Measurements from ENCODE around the gene ZNF862.

Gene ZNF862

DNA sequence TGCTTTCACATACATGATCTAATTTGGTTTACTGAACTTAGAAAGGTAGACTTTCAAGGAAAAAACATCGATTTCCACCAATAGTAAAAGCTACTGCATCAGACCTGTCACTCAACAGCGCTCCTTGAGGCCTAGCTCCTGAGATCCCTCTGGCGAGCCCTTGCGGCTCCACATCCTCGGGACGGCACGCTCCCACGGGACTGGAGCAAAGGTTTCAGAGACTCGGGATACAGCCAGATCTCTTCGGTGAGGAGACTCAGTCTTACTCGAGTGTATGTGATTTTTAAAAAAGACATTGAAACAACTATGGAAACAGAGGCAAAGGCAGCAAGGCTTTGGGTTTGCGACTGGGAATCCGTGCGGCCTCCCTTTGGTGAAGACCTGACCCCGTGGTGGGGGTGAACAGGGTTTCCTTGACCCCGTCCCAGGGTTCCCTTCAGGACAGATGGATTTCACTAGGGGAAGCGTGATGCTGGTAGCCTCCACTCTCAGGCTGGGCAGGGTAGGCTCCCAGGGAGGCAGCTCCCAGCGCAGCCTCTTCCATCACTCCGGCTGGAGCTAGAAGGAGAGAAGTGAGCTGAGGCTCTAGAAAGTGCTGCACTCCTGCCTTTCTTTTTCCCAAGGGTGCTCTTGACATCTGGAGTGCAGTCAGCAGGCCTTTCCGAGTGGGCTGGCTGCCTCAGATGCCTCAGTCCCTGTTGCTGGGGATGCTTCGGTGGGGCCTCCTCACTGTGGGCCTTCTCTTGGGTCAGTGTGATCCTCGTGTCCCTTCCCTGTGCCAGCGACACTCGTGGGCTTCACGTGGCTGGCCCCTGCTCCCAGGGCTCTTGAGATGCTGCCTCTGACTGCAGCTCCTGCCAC, 29.8 kb downstream of the ZNF862 start:
- DNase-seq: no peak

DNA sequence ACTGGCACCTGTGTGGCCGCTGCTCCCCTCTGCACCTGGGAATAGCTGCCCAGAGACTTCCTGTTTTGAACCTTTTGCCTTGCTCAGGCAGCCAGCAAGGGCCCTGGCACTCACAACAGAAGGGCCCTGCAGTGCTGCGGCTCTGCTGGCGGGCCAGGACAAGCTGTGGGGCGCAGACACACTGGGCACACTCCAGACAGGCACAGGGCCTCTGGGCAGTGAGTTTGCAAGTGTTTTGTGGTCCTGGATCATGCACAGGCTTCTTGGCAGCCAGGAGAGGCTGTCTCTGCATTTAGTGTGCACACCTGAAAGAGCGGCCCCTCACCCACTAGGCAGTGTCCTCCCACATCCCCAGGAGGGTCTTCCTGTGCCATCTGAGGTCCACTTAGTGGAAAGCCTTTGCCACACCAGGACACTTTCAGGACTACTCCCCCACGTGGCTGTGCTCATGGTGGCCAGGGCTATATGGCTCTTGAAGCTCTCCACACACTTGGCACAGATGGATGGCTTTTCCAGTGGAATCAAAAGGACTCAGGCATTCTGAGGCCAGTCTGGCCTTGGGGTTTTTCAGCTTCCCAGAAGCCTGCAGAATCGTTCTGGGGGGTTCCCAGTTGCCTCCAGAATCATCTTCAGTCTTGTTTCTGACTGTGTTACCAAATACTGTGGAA, 30.6 kb downstream of the ZNF862 start:
- no peak for DNase-seq

DNA sequence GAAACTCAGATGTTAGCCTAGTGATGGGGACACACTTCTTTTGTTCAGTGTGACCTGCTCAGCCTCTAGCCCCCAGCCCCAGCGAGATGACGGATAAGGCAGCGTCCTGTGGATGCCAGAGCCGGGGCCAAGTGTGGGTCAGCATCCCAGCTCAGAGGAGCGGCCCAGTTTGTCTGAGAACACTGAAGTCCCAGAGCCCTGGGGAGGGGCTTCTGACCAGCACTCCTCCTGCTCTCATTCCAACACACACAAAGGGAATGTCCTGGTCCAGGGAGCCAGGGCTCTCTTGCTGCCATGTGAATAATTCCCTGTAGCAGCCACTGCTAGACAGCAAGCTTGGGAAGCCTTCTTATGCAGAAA, 31.1 kb downstream of the ZNF862 start:
- DNase-seq: no peak

DNA sequence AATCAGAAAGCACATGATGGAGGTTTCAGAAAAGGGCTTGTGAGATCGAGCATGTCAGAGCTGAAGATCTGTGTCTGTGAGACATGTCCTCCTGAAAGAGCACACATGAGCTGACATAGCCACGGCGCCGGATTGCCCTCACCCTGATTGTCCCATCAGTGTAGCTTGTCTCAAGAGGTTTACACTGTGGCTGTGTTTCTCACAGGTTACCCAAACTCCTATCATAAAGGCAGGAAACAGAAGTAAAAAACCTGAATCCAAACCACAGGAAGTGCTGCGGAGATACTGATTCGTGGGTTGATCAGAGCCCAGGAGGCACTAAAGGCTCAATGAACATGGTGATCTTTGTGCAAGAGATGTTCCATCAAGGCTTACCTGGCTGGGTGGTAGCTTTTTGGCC, 31.7 kb downstream of the ZNF862 start:
- no peak for DNase-seq

DNA sequence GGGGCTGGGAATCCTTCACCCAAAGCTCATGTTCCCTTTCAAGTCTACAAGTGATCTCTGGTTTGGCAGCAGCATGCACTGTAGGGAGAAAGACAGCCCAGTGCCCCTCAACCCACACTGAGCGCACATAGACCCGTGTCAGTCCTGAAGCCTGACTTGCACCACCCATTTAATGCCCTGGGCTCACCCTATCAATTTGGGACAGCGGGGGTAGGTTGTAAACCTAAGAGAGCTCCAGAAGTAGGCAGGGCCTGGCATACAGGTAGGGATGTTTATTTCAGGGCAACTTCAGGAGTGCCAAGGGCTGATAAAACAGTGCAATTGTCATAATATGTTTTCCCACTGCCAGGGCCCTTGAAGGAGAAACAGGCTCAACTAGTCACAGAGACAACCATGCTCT, 32.1 kb downstream of the ZNF862 start:
- no peak for DNase-seq

DNA sequence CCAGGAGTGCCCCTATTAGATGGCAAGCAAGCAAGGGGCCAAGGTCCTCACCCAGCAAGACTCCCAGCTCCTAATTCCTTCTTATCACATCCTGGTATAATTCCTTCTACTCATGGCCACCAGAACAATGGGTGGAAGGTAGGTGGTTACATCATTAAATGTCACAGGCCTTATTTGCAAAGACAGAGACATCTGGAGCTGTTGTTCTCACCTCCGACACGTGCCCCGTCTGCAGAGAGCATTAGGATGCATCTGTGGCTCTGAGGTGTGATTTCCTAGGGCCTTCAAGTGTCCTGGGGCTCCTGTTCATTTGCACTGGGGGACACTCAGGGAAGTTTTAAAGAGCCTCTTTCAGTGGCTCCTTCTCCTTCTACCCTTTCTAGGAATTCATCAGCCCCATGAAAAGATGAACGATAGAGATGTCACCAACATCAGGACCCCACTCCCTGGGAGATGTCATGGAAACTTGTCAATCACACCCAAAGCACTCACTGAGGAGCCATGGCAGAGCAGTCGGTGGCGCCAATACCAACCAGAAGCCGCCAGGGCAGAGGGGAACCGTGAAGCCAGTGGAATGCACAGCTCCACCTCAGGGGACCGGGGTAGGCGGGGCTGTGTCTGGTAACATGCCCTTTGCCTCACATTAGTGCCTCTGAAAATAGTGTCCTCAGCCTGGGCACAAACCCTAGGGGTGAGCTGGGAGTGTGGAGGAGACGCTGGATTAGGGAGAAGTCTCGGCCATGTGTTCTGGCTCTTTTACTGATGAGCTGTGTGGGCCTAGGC, 32.7 kb downstream of the ZNF862 start:
- DNase-seq: no peak

DNA sequence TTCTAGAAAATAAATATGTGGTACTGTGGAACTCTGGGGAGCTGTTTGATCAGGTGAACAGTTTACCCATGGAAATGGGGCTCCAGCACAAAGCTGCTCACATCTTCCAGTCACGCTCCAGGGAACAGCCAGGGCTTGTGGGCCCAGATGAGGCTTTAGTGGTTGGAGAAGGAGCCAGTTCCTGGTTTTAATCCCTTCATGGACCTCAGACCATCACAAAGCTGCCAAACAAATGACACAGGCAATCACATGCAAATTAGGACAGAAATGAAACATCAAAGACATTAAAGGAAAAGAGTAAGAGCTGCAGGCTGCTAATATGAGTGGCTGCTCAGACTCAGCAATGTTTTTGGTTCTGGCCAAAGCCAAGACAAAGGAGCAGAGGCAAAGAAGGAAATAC, 33.4 kb downstream of the ZNF862 start:
- DNase-seq: no peak

DNA sequence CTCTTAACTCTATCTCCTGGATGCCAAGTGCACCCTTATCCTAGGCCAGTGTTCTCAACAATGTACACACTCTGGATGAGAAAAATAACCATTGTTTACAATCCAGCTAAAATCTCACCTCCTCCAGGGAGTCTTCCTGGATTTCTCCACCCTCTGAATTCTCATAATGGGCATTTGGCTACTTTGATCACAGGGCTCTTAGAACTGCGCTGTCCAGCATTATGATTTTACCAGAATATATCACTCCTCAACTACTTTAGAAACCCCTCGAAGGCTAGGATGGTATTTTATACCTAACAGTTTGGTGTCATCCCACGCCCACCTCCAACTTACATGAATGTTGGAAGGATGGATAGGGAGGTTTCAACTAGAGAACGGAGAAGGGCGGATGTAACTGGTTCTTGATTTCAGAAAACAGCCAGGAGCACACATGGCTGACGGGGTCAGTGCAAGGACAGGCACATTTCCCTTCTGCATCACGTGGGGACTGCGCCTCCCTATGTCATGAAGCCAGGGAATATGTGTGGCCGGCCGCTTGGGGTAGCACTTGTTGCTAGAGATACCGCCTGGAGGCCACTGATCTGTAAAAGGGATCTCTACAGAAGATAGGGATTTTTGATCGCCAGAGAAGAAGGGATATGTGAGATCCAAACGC, 34.4 kb downstream of the ZNF862 start:
- peak; percentile 81 for DNase-seq

DNA sequence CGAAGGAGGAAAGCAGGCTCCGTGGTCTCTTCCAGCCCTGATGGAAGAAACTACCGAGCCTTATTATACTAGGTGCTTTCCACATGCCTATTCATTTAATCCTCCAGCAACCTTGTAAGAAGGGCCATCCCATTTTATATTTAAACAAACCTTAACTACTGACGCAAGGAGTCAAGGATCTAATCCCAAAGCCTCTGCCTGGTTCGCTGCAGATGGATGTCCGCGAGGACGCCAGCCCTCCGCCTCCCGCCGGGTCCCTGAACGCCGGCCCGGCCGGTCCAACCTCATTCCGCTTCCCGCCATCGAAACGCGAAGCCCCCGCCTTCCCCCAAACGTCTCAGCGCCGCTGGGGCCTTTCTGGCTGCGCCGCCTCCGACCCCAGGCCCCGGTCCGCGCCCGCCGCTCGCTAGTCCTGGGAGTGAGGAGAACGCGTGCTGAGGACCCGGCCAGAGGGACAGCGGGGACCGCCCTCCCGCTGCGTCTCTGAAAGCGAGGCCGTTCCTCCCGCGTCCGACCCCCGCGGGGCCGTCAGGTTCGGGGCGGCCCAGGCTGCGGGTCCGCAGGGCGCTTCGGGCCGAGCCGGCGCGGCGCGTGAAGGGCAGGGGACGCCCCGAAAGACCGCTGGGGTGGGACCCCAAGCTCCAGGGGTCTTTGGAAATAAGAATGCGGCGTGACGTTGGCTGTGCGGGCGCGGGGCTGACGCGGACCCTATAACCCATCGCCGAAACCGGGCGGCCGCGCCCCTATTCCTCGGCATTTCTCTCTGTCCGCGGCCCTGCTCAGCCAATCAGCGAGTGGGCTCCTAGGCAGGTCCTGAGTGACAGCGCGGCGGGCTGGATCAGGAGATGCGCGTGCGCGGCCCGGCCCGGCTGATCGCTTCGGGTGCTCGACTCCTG, 35.1 kb downstream of the ZNF862 start, which contains the start of gene ATP6V0E2:
Gene ATP6V0E2, plus strand, starts transcription at position 896 of the 896 bp plus-strand sequence. CDS start 97 bp downstream, outside the sequence.
- DNase-seq: peak; percentile 94

DNA sequence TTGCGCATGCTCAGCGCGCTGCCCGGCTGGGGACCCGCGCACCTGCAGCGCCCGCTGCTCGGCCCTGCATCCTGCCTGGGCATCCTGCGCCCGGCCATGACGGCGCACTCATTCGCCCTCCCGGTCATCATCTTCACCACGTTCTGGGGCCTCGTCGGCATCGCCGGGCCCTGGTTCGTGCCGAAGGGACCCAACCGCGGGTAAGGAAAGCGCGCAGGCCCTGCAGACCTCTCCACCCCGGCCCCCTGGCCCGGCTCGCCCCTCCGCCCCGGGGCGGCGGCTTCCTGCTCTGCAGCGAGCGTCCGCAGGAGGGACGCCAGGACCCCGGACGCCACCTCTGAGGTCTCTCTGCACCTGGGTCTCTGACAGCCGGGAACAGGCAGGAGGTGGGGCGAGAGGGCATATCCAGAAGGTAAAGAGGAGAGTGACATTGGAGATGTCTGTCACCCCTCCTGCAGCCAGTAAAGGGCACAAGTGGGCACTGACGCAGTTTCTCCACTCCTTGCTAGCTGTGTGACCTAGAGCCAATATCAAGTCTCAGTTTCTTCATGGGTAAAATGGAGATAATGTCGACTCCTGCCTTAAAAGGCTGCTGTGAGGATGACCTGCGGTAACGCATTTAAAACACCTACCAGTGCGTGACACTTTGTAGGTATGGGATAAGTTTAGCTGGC, 35.9 kb downstream of the ZNF862 start:
- peak; percentile 48 for DNase-seq

DNA sequence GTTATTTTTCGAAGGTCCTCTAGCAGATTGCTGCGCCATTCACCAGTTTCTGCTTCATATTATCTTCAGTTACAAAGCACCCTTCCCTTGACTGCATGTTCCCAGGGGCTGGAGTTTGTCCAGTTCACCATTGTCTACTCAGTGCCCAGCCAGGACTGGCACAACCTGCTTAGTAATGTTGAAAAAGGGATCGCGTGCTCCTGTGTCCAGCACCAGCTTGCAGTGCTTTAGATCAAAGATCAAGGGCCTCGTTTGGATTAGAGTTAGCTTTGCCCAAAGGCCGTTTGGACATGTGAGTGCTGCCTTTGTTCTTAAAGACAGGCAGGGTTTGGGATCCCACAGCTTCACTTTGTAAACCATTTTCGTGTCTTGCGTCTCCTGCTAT, 36.5 kb downstream of the ZNF862 start:
- DNase-seq: no peak

DNA sequence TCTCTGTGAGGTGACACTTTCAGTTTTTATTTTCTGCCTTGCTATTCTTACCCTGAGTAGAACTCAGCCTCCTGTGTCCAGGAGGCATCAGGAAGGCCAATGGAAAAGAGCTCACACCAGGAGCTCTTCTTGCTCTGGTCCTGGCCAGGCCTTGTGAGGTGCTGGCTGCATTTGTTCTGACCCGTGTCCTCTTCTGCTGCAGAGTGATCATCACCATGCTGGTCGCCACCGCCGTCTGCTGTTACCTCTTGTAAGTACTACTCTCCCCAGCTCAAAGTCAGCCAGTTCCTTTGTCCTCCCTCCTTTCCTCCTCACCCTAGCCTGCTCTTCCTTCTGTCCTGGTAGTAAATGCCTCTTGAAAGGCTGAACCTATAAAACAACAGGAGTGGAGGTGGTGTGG, 37.2 kb downstream of the ZNF862 start:
- DNase-seq: no peak

DNA sequence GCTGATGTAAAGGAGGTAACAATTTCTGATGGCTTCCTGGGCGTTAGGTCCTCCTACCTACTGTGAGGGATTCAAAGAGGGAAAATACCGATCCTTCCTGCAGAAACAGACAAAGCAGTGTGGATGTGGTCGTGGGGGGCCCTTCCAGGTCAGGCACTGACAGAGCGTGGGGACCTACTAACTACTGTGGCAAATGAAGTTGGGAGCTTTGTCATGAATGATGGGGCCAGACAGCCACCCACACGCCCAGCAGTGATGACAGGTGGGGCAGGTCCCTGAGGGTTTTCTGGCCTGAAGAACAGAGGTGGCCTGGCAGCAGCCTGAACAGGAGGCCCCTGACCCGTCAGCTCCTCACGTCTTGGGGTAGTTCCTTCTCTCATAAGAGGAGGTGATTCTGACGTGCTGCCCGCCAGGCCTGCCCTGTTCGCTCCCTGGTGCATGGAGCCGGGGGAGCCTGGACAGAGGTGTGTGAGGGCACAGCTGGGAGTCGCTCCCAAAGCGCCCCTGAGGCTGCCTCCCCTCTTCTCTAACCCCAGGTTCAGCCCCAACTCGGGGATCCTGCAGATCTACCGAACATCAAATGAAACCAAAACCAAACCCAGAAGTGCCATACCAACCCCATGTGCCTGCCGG, 39.8 kb downstream of the ZNF862 start:
- no peak for DNase-seq

DNA sequence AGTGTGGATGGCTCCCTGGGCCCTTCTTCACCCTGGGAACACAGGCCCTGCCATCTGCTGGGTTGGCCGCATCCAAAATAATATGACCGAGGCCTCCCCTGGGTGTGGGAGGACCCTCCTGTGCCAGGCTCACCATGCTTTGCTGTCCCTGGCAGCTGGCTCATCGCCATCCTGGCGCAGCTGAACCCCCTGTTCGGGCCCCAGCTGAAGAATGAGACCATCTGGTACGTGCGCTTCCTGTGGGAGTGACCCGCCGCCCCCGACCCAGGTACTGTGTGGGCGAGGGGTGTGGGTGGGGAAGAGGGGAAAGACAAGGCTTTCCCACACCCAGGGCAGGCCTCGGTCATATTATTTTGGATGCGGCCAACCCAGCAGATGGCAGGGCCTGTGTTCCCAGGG, 40.3 kb downstream of the ZNF862 start:
- peak; percentile 85 for DNase-seq

DNA sequence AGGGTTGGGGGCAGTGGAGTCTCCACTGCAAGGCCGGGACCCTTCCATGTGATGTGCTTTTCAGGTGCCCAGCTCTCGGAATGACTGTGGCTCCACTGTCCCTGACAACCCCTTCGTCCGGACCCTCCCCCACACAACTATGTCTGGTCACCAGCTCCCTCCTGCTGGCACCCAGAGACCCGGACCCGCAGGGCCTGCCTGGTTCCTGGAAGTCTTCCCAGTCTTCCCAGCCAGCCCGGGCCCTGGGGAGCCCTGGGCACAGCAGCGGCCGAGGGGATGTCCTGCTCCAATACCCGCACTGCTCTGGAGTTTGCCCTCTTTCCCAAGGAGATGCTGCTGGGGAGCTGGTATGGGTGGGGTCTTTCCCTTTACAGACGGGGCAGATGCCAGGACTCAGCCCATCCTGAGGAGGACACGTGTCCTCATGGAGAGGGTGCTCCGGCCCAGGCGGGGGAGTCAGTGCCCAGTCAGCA, 41.1 kb downstream of the ZNF862 start:
- DNase-seq: no peak

DNA sequence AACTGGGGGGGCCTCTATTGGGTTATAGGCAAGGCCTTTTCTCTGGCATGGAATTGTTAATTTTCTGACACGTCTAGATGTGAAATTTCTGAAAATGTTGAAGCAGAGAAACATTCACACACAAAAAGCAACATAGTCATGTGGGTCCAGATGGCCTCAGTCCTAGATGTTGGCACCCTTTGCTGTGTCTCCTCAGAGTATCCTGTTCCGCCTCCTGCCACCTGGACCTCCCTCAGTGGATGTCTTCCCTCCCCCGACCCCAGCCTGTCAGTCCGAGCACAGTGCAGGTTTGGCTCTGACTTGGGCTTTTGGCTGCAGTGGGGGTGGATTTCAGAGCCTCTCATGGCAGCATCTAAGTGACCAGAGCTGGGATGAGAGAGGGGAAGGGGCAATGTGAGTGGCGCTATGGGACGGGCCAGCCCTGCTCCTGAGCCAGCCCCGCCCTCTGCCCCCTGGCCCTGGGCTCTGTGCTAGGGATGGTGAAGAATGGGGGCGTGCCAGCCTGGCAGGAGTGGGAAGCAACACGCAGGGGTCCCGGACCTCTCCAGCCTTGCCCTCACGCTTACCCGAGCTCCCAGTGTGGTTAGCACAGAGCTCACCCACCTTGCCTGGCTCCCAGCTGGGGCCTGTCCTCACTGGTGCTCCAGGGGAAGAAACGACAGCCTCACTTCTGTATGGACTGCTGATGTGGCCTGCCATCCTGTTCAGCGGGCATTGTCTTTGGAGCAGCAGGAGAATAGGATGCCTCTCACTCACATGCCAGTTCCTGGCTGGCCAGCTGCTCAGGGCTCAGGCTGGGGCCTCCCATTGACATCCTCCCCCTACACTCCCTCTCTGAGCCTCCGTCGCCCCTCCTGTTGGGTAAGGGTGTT, 41.8 kb downstream of the ZNF862 start:
- DNase-seq: peak; percentile 67

DNA sequence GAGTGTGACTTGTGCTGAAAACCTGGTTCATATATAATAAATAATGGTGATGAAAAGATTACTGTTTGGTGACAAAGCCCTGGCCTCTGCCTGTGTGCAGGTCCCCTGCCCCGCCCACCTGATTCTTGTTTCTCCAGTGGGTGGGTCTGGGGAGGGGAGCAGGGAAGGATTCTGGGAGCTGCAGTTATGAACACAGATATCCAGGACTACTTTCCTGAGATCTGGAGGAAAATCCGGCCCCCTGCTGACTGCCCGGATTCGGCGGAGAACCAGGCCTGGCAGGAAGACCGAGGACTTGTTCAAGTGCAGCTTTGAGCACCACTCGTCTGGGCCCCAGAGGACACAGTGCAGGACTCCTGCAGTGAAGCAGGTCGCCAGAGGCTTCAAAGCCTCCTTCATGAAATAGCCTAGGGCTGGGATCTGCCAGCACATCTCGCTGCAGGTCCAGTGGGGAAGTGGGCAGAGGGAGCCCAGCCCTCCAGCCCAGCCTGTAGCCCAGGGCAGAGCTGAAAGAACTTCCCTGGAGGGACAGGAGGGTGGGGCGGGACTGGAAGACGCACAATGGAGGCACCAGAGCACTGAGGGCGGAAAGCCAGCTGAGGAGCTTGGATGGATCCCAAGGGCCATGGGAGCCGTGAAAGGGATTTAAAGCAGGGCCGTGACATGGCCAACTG, 42.6 kb downstream of the ZNF862 start:
- no peak for DNase-seq

DNA sequence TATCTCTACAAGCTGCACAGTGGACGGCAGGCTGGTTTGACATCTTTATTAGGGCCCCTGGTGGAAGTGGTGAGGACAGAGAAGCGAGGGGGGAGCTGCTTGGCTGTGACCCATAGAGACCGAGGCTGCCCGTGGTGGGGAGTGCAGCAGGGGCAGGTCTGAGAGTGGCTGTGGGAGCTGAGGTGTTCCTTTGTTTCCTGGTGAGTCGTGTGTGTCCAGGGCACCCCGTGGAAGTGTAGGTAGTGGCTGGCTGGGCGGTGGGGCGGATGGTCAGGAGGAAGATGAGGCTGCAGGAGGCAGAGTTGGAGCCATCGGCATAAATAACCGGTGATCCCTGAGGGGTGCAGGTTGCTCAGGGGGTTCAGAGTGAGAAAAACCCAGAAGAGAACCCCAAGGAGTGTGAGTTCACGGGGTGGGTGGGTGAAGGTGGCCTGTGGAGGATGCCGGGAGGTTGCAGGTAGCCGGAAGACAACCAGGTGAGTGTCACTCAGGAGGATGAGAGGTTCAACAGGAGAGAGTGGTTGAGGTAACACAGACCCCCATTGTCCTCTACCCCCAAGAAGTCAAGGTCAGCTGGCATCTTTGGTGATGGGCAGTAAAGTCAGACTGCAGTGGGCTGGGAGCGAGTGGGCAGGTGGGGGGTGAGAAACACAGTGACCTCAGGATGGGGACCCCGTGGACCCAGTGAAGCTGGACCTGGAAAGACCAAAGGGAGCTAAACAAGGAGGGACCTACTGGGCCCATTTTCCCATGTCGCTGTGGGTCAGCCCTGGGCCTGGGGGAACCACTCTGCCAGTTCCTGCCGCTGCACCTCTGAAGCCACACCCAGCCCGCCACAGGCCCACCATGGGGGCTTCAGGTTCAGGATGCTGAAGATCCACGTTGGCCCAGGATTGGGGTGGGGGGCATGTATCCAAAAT, 43.4 kb downstream of the ZNF862 start:
- DNase-seq: no peak
